Measurements from ENCODE around the gene GRAMD2A.
"Not testable (repeated sequence)": the region's sequence is repeated elsewhere in the genome, so short reads cannot be mapped to it uniquely, and the experiment has no call there.

The GRAMD2A gene

DNA sequence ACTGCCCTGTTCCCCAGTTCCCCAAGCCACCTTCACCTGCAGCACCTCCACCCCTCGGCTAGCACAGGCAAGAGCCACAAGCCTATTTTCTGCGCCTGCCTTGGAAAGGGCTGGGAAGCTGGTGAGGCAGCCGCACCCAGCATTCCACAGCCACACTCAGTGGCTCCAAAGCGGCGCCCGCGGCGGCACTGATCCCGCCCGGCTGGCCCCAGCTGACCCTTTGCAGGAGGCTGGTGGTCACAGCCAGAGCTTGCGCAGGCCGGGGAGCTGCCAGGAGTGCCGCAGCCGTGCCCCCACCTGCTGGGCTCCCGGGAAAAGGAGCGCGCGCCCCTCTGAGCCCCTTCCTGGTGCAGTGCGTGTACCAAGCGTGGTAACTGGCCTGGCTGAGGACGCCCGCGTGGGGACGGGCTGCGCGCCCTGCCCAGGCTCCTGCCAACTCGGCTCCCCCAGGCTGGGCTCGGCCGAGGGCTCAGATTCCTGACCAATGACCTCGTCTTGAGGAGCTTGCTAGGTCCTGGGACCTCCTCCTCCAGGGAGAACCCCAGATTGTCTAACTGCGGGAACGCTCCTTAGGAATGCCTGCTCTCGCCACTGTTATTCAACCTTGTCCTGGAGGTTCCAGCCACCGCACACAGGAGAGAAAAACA, 13.3 kb downstream of the GRAMD2A start:
- DNase-seq (ENCODE audit: low read depth): no peak

DNA sequence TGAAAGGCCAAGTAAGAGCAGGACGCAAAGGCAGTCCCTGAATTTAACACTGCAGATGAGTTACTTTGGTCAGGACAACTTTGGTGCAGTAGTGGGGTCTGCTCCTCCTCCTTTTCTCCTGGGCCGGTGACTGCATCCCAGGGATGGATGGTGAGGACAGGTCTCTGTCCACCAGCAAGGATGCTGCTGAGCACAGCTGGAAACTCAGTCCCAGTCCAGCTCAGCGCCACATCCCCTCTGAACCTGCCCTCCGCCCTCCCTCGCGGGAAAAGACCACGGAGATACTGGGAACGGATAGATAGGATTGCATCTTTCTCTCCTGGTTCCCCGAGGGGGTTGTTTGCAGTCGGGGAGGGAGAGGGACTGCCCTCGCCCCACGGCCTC, 13.8 kb downstream of the GRAMD2A start:
- no peak for DNase-seq (ENCODE audit: low read depth)

DNA sequence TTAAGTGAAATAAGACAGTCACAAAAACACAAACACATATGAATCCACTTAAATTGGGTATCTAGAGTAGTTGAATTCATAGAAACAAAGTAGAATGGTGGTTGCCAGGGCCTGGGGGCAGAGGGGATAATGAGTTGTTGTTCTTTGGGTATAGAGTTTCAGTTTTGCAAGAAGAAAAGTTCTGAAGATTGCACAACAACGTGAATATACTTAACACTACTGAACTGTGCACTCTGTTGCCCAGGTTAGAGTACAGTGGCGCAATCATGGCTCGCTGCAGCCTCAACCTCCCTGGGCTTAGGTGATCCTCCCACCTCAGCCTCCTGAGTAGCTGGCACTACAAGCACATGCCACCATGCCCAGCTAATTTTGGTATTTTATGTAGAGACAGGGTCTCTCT, 14.9 kb downstream of the GRAMD2A start:
- no peak for DNase-seq (ENCODE audit: low read depth)

DNA sequence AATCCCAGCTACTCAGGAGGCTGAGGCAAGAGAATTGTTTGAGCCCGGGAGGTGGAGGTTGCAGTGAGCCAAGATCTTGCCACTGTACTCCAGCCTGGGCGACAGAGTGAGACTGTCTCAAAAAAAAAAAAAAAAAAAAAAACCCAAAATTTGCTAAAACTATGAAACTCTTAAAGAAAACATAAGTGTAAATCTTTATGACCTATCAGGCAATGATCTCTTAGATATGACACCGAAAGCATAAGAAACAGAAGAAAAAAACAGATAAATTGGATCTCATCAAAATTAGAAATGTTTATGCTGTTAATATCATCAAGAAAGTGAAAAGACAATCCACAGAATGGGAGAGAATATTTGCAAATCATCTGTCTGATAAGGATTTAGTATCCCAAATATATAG, 15.3 kb downstream of the GRAMD2A start:
- no peak for DNase-seq (ENCODE audit: low read depth)

DNA sequence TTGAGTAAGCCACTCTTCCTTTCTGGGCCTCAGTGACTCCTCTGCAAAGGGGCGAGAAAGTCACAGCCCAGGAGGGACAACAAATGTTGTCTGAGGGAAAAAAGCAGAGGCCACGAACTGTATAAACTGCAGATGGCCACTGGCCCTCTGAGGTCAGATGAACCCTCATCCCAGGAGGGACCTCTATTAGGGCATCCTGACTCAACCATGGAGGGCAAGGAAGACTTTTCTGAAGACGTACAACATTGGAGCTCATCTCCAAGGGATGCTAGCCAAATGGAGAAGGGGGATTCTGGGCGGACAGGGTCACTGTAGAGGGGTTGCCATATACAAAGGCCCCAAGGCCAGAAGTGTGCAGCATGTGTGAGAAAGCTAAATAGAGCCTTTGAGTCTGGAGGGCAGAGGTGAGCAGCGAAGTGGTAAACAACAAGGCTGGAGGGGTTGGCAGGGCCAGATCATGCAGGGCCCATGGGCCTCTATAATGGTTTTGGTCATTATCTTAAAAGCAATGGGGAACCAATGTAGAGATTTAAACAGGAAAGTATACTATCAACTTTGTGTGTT, 16.7 kb downstream of the GRAMD2A start:
- DNase-seq (ENCODE audit: low read depth): no peak

DNA sequence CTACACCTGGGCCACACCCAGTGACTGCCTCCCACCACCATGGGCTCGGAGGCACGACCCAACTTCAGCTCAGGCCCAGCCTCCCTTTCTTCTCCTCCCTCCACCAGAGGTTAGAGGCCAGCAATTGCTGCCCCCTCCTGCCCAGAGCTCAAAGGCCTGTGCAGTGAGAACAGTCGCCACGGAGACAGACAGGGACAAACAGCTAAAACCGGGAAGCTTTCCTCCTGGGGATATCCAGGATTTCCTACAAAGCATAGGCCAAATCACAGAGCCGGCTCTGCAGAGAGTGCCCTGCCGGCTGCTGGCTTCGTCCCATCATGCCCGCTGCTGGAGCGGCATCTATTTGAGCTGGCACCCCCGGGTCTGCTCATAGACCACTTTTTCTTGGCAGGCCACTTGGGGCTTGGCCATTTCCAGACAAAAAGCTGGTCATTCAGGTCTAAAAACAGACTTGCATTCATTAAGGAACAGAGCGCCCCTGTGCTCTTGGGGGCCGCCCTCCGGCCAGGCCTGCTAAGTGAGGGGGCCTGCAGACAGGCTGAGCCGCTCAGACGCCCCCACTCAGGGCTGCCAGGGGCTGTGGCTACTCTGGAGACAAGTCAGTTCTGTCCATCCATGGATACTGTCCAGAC, 17.5 kb downstream of the GRAMD2A start:
- DNase-seq (ENCODE audit: low read depth): no peak

DNA sequence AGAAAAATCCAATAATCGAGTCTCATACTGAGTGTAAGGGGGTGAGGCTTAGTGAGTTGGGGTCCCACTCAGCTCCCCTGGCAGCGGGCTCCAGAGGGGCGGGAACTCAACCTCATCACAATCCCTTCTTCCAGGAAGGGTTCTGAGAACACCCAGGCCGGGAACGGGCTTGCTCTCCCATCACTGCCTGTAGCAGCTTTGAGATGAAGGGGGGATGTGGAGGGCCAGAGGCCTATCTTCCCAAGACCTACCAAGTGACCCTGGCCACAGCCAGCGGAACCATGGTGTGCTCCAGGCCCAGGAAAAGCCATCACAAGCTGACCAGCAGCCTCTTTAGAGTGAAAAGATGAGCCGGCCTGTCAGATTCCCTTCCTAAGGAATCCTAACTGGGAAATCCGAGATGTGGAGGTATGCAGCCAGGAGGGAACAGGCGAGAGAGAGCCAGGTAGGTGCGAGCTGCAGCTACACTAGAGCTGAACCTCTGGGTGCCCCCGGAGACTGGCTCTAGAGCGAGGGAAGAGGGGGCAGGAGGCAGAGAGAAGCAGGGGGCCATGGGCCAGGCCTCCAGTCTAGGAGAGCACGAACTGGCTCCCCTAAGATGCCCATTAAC, 18.5 kb downstream of the GRAMD2A start:
- no peak for DNase-seq (ENCODE audit: low read depth)

DNA sequence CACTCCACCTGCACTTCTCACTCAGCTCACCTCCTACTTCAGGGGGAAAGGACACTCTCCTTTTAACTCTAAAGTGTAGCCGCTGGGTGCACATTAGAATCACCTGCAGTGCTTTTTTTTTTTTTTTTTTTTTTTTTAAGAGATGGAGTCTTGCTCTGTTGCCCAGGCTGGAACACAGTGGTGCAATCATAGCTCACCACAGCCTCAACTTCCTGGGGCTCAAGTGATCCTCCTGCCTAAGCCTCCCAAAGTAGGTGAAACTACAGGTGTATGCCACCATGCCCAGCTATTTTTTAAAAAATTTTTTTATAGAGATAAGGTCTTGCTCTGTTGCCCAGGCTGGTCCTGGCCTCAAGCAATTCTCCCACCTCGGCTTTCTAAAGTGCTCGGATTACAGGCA, 20.8 kb downstream of the GRAMD2A start:
- no peak for DNase-seq (ENCODE audit: low read depth)

DNA sequence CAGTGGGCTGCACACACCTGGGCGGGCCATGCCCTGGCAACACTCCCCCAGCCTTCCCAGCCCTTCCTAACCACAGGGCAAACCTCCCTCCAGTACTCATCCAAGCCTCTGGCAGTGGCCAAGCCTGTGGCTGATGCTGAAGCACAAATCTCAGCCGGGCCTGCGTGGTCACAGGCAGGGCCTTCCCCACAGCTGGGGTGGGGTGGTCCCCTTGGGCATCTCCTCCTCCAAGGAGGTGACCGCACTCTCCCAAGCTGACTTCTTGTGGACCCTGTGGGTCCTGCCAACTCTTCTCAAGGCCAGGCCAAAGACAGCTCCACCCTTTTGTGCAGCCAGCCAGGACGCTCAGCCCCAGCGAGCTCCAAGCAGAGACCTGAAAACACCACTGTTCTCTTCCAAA, 21.4 kb downstream of the GRAMD2A start:
- no peak for DNase-seq (ENCODE audit: low read depth)

DNA sequence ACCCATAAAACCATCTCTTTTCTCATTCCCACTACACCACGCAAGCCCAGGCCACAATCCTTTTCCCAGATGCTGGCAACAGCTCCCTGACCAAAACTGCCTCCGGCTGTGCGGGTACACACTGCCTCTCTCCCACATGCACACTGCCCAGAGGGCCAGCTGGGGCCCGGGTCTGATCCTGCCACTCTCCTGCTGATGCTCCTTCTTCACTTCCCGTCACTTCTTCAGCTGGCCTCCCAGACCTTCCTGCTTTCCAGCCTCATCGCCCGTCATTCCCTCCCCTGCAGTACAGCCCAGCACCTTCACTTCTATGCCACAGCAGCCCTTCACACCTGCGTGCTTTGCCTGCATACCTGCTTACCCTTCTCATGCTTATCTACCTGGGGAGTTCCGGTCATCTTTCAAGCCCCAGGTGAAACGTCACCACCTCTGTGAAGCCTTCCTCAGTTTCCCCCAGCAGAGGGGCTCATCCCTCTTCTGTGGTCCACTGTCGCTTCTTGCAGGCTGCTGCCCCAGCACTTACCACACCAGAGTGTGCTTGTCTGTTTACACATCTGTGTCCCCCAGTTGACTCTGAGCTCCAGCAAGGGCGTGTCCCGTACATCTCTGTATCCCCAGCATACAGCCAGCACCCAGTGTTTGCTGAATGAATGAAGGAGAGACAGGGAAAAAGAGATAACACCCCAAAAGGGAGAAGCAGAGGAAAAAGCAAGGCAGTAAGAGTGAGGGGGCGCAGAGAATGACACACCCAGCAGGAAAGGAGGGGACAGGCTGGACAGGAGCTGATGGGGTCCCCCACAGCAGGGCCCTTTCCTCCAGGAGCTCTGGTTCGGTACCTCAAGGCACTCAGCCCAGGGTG, 22.2 kb downstream of the GRAMD2A start:
- no peak for DNase-seq (ENCODE audit: low read depth)

DNA sequence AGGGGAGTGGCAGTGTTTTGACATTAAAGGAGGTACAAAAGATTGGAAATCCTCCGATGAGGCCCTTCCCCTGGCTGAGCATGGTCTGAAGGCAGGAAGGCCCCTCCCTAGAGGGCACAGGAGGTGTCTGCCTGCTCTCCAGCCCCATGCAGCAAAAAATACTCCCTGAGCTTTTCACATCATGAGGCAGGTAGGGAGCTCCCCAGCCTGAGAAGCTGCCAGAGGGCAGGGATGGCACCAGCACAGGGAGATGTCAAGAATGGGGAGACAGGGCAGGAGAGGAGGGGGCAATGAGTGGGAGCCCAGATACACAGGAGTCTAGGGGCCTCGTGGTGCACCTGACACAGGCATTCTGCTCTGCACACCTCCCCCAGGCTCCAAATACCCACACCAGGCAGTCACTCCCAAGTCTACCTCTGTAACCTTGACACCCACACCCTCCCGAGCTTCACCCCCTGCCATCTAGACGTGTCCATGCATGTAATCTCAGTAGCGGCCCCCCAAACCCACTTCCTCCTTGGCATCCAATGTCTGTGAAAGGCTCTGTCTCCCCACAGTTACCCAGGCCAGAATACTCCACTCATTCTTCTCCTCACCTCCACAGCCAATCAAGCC, 22.9 kb downstream of the GRAMD2A start:
- DNase-seq (ENCODE audit: low read depth): no peak

DNA sequence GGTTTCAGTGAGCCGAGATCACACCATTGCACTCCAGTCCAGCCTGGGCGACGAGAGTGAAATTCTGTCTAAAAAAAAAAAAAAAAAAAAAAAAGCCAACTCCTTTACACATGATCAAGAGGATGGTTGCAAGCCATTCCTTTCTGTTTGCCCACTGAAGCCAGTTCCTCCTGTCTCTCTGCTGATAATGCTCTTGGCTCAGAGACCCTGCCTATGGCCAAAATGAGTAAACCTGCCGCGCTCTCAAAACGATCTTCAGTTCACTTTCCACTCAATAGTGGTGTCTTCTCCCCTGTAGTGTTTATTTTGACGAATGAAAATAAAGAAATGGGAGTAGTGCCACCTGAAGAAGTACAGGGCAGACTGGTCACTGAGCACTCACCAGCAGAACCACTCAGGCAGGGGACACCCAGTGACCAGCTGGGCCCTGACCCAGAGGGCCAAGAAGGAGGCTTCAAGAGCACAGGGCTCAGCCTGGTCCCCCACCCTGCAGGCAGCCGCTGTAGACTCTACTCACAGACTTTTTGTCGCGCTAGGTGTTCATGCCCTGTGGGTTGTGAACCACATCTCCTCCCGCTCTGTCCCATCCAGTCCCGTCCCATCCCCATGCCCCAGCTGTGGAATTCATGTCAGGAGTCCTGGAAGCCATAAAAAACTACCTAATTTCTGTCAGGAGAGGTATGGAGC, 23.6 kb downstream of the GRAMD2A start:
- no peak for DNase-seq (ENCODE audit: low read depth)

DNA sequence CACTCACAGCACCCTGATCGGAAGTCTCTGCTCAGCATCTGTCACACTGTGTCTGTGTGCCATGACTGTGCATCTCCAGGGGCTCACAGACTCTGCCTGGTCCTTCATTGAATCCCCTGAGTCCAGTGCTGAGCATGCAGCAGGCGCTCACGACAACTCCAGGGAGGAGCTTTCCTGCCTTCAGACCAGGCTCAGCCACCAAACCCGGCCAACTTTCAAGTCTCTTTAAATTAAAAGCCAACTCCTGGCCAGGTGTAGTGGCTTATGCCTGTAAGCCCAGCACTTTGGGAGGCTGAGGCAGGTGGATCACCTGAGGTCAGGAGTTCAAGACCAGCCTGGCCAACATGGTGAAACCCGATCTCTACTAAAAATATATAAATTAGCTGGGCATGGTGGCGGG, 24.2 kb downstream of the GRAMD2A start:
- no peak for DNase-seq (ENCODE audit: low read depth)

DNA sequence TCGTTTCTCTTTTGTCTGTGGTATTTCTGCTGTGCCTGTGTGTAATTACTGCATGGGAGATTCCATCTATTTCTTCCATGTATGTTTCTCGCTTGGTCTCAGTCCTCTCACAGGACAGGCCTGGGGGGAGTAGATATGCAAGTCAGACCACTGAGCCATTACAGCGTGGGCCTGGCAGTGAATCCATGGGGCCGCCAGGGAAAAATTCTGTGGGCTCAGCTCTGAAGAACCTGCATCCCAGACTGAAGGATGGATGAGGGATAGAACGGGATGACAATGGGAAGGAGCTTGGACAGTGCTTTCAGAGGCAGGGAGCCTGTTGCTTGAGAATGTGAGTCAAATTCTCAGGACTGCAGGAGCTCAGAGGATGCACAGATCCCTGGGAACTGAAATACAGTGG, 24.8 kb downstream of the GRAMD2A start:
- no peak for DNase-seq (ENCODE audit: low read depth)

DNA sequence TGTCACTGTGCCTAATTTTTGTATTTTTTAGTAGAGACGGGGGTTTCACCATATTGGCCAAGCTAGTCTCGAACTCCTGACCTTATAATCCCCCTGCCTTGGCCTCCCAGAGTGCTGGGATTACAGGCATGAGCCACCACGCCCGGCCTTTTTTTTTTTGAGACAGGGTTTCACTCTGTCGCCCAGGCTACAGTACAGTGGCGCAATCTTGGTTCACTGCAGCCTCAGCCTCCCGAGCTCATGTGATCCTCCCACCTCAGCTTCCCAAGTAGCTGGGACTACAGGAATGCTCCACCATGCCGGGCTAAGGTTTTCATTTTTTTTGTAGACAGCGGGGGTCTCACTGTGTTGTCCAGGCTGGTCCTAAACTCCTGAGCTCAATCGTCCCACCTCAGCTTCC, 25.6 kb downstream of the GRAMD2A start:
- not testable (repeated sequence) for DNase-seq (ENCODE audit: low read depth)

DNA sequence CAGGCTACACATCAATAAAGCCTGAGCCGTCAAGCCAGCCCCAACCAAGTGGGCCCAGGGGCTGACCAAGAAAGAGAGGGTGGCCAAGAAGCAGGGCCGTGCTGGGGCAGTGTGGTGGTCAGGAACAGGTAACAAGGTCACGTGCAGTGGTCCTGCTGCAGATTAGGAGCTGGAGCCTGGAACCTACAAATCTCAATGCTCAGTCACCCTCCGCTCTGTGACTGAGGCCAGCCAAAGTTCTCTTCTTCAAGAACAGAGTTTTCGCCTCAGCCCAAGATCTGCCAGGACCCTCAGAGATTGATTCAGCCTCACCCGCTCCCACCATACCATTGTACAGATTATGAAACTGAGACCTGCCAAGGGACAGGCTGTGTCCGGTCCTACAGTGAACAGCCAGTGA, 26.9 kb downstream of the GRAMD2A start:
- DNase-seq (ENCODE audit: low read depth): no peak

DNA sequence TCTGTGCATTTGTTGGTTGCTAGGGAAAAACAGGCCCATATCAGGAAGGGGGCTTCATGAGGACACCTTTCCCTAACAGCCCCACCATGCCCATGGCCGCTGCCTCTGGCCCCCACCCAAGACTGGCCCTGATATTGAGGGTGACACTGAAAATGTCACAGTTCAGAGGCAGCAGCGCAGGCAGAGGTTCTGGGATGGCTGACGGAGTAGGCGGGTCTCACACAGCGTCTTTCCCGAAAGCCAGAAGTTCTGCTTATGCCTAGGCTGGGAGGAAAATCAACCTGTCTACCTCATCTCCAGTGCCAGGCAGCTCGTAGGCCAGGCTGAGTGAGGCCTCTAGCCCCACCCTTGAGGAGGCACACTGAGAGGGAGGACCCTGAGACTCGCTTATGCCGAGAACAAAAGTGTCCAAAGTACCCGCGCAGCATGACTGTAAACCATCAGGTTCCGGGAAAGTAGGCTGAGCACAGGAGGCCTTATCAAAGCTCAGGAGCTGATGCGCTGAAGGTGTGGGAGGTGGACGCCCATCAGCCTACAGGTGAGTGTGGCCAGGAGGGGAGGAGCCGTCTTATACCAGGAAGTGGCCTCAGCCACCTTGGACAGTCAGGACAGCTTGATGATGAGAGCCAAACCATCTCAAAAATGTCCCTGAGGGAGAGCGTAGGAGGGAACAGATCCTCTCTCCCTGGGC, 27.5 kb downstream of the GRAMD2A start:
- DNase-seq (ENCODE audit: low read depth): no peak

DNA sequence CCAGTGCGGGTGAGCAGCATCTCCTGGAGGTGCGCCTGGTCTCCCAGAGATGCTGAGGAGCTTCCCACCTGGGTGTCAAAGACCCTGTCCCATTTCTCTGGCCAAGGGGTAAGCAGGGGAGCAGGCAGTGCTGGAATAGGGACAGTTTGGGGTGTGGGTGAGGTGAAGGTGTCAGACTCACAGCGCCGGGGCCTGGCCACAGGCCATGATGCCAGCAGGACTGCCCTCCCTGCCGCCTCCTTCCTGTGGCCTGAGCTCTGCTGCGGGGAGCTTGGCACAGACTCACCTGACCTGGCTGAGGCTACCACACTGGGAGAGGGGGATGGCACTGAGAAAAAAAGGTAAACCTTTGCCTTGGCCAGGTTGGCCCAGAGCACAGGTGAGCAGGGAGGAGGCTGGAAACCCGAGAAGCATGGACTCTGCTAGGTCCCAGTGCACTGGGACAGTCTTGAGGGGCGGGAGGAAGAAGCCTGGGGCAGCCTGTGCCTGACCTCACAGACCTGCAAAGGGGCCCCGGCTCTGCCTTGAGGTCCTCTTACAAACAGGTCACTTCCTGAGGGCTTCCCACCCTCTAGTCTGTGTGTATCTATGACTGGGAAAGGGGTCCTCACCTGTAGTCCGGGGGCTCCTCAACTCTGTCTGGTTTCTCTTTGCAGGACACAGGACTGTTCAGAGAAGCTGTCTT, 28.2 kb downstream of the GRAMD2A start:
- no peak for DNase-seq (ENCODE audit: low read depth)

DNA sequence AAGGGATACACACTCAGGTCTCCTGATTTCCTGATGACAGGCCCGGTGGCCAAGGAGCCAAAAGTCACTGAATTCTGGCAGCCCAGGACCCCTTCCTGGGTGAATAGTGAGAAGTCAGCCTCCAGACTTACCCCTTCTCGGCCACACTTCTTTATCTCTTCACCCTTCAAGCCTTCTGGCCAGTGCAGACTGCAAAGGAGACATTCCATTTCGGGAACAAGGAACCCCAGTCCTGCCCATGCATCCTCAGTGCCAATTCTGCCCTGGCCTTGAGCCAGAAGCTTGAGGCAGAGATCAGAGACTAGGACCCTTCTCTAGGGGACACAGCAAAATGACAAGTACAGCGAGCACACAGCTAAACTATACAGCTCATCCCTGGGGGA, 28.8 kb downstream of the GRAMD2A start:
- no peak for DNase-seq (ENCODE audit: low read depth)

DNA sequence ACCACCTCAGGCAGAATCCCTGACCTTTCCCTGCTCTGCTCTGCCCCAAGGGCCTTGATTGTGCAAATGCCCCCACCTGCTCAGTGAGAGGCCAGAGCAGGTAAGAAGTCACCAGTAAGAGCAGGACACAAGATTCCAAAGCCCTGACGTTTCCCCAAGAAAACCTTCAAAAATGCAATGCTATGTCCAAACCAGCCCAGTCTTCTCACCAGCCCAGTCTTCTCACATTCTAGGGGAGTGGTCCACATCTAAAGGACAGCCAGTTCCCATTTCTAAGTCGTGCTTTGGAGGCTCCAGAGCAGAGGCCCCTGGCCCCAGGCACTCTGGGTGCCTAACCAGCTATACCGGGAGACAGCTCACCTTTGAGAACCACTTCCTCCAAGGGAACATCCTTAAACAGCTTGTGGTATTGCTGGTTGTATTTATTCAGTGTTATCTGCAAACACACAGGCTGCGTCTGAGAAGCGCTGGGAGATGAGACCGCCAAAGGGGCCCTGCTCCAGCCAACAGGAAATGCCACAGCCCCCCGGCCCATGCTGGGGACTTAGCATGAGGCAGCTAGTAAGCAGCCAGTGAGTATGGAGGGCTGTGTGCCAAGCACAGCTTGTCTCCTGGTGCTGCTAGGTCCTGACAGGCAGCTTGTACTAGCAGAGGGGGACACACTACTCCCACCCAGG, 29.3 kb downstream of the GRAMD2A start:
- DNase-seq (ENCODE audit: low read depth): no peak

Data from stimulated activated CD4-positive, alpha-beta T cell treated with anti-CD3 and anti-CD28 coated beads, Interleukin-2, amount 100 ng/mL, for 4 hours (primary cell).